ENCODE results near the gene TEX13B.
"Not testable (repeated sequence)": the region's sequence is repeated elsewhere in the genome, so short reads cannot be mapped to it uniquely, and the experiment has no call there.

Gene TEX13B, protein sequence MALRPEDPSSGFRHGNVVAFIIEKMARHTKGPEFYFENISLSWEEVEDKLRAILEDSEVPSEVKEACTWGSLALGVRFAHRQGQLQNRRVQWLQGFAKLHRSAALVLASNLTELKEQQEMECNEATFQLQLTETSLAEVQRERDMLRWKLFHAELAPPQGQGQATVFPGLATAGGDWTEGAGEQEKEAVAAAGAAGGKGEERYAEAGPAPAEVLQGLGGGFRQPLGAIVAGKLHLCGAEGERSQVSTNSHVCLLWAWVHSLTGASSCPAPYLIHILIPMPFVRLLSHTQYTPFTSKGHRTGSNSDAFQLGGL

DNA sequence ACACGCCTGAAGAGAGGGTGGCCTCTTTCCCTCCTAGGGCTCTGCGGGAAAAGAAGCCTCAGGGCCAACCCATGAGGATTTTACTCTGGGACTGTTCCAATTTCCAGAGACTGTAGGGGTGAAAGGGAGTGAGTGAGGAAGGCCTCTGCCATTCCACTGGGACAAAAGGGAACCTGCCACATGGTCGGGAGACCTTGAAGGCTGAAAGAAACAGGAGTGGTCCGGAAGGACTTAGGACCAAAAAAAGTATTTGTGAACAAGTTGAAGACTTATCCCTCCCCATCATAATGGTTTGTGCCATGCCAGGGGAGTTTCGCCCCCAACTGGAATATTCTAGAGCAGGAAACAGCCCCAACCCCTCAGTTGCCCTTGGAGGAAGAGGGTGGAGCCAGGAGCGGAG lies at the start of gene TEX13B:
TEX13B (minus strand) TSS at position 15 of the 400 bp plus-strand sequence. CDS start 243 bp downstream, outside the sequence.
- DNase-seq: no peak

DNA sequence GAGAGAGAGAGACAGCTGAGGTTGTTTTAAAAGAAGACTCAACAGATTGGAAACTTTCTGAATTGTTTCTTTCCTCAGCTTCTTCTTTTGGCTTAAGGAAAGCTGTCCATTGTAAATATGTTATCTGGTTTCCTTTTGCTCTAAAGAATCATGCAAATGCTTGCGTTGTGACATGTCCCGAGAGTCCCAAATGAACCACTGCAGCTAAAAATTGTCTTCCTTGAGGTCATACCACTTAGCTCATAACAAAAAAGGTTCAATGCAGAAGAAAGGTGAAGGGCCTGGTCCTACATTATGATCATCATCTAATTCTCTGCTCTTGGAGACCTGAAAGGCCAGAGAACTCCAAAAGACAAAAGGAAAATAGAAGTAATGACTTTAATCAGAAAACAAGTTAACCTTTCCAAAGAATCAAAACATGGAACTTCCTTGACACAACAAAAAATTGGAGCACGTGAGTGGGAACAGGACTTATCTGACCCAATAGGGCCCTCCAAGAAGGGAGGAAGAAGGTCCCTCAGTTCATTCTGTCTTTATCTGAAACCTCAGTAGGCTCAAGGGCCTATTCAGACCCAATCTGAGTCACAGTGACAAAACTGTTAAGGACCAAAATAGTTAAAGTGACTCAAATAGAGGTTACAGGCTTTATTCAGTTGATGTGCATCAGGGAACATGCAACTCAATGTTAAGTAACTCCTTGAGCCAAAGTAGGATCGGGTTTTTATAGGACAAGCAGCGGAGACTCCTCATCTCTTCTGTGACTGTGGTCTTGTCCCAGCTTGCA lies 48.0 kb upstream of the TEX13B start:
- no peak for DNase-seq

DNA sequence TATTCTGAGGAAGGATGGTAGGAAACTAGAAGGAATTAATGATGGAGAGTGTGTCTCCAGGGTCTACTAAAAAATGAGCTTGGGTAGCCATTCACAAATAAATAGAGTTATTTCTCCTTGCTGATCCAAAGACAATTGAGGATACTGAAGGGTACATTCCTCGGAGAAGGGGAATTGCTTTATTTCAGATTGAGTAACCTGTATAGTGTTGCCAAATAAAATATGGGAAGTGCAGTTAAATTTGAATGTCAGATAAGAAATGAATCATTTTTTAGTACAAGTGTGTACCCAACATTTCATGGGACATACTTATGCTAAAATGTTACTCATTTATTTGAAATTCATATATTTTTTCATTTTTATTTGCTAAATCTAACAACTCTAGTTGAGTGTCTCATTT lies 46.7 kb upstream of the TEX13B start:
- DNase-seq: no peak

DNA sequence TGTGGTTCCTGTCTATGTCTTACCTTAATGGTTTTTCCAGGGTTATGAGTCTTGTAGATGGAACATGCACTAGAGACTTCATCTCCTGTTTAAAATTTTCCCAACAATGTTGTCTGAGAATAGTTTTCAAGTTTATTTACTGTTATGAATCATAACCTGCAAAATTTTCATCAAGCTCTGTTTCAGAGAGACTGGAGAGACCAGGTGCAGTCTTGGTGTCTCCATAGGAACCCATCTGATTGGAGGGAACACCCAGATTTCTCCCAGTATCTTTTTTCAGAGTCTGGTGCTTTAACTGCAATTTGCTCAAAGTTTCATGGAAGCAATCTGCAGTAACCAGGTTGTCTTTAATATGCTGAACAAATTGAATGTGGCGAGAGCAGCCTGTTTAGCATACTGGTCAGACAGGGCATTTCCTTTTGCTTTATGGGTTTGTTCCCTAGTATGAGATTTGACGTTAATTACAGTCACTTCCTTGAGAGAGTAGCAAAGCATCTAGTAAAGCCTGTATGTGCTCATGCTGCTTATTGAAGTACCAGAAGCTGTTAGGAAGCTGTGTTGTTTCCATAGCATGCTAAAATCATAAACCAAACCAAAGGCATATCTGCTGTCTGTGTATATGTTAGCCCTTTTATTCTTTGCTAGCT lies 43.9 kb upstream of the TEX13B start:
- DNase-seq: no peak

DNA sequence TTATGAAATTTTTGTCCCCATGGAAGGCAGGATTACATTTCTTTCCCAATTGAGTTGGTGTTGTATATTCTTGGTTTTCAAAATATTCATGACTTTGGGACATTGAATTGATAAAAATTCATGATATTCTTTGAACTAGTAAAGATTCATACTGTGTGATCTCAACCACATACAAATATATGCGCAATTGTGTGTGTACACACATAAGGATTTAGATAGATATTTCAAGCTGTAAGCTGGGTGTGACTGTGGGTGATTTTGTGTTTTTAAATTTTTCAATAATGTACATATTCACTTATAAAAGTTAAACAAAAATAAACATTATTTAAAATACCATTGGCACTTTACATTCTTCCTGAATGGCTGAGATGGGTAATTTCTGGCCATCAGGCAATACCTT lies 43.2 kb upstream of the TEX13B start:
- DNase-seq: no peak

DNA sequence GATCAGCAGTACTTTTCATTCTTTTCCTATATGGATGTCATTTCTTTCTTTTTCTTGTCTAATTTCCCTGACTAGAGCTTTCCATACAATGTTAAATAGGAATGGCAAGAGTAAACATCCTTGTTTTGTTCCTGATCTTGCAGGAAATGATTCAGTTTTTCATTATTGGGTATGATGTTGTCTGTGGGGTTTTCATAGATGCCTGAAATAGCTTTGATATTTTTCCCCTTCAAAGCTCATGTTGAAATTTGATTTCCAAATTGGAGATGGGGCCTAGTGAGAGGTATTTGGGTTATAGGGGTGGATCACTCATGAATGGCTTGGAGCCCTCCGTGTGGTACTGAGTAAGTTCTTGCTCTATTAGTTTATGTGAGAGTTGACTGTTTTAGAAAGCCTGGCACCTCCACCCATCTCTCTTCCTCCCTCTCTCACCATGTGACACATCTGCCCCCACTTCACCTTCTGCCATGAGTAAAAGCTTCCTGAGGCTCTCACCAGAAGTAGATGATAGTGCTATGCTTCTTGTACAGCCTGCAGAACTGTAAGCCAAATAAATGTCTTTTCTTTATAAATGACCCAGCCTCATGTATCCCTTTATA lies 40.4 kb upstream of the TEX13B start:
- DNase-seq: no peak

DNA sequence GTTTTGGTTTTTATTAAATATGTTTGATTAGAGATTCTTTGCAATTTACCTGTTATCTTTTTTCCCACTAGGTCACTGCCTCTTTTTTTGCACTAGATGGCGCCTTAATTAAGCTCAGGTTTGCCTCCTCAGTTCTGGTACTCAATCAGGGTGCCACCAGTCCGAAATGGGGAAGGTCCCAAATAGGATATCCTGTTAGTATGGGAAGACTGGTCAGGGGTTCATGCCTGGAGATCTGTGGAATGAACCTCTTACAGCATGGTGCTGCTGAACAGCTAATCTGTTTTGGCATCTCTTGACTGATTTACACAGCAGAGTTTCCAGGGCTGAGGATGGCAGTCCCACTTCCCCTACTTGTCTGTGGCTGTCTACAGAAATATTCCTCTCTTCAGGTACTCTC lies 38.5 kb upstream of the TEX13B start:
- peak; percentile 15 for DNase-seq

DNA sequence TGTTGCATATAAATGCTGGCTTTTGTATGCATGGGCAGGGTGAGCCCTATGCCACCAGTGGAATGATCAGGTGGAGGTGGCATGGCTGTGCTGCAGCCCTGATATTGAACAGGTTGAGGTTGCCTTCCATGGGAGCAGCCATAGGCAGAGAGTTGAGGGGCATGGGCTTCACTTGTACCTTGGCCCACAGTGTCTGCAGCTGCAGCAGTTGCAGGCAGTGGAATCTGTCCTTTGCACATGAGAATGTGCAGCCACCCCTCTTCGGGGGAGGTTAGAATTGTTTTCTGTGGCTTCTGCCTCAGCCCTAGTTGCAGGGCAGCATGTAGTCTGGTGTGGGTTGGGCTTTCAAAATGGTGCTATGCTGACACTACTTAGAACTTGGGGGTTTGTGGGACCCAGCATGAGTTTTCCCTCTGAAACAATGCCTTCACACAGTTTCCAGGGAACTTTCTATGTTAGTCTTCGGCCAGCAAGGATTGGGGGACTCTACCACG lies 37.3 kb upstream of the TEX13B start:
- DNase-seq: no peak

DNA sequence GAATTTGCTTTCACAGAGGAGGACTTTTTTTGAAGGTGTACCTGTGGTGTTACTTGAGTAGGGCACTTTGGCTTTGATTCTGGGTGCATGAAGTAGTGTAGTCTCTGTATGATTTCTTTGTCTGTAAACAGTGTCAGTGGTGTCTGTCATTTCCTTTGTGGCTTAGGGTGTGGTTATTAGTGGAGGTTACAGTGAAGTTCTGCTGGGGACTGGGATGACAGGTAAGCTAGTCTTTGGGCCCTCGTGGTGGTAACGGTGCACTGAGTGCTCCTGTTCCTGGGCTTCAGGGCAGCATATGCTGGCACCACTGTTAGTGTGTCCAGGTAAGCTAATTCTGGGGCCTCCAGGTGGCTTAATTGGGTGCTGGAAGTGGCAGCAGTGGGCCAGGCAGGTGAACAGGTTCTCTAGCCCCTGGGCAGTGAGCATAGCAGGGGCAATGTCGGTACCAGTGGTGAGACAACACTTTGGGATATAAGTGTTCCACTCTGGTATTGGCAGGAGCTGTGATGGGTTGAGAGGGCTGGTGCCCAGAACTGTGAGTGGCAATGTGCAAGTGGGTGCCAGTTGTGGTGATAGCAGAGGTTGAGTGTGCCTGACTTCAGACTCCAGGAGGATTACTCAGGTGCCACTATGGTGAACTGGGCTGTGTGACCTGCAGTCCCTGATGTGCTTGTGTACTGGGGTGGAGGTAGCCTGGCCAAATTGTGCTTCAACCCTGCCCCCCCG lies 36.6 kb upstream of the TEX13B start:
- no peak for DNase-seq

DNA sequence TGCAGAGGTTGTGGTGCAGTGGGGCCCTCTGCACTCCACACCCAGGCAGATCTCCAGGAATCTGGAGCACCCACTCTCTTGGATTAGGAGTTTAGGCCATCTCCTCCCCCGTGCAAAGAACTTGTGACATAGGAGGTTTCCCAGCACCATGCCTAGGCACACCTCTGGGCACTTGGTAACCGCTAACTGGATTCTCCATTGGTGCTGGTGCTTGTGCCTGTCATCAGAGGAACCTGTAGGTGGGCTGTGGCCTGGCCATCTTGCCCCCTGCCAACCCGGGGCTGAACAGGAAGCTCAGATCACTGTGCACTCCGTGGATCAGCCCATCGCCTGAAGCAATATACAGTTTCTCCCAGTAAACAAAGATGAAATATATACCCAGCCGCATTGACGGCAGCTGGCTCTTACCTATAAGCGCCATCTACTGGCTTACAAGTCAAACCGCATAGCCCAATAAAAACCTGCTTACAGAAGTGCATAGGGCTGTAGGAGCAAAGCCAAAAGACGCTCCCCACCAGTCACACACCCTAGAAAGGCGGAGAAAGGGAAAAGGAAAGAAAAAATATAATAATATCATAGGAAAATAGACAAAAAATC lies 19.1 kb upstream of the TEX13B start:
- DNase-seq: peak; percentile 67

DNA sequence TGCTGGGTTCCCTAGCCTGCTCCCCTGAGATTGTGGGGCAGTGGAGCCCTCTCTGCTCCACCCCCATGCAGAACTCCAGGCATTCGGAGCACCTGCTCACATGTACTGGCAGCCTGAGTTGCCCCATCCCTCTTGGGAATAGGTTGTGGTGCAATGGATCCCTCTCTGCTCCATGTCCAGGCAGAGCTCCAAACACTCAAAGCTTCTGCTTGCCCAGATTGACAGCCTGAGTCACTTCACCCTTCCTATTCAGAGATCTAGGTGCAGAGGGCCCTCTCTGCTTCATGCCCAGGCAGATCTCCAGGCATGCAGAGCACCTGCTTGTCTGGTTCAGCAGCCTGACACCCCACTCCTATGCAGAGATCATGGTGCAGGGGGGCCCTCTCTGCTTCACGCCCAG lies 18.6 kb upstream of the TEX13B start:
- peak; percentile 13 for DNase-seq

DNA sequence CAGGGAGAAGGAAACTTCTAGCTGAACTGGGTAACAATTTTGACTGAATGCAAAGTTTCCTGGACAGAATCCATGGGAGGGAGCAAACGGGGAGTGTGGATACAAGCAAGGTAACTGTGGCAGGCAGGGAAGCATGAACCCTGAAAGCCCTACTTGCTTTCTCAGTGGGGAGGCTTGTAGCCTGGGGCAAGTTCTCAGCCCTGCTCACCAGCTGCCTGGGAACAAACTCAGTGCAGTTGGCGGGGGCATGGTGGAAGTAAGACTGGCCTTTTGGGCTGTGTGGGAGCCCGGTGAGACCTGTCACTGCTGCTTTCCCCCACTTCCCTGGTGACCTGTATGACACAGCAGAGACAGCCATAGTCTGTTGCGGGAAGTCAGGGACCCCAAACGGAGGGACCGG lies 14.0 kb upstream of the TEX13B start:
- no peak for DNase-seq

DNA sequence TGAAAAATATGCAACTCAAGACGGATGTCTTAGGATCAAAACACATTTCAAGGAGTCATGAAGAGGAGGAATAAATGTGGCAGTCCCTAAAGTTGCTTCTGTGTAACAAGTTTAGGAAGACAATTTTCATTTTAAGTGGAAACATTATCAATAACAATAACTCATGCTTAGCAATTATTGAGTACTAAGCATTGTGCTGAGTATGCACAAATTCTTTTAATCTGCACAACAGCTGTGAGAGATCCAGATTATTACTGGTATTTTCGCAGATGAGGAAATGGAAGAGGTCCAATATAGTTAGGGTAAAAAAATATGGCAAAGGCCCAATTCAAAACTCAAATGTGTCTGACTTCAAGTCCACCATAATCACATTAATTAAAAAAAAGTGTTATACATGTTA lies 2.9 kb upstream of the TEX13B start:
- no peak for DNase-seq

DNA sequence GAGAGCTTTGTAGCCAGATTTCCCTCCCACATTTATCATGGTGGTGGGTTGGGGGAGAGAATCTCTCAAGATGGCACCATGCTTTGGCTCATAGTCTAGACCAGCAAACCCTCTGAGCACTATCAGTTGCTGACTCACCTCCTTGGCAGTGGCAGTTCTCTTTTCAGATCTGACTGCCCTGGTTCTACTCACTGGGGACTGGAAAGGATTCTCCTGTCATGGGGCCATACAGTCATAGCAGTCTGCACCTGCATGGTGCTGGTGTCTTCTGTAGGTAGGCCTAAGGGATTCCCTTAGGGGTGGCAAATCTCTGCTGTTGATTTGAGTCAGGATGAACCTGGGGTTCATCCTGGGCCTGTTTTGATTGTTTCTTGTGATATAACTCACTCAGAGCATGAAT lies 2.6 kb downstream of the TEX13B start:
- DNase-seq: no peak

DNA sequence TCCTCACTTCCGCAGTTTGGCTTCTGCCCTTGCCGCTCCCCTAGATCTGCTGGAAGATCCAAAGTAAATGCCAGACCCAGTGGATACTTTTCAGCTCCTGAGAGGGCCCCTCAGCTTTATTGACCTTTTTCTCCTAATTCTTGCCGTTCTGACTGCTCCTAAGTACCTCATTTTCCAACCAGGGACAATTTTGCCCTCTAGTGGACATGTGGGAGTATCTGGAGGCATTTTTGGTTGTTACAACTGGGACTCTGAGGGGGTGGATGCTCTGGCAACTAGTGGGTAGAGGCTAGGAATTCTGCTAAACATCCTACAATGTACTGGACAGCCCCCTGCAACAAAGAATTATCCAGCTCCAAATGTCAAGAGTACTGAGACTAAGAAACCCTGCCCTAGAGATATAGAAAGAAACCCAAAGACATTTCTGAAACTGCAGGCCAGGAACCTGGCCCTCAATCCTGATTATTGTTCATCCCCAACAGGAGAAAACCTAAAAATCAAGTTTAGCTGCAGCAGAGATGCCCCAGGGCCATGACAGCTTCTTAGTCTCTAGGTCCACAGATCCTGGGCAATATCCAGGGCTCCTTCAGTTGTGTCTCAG lies 3.4 kb downstream of the TEX13B start:
- DNase-seq: peak; percentile 26

DNA sequence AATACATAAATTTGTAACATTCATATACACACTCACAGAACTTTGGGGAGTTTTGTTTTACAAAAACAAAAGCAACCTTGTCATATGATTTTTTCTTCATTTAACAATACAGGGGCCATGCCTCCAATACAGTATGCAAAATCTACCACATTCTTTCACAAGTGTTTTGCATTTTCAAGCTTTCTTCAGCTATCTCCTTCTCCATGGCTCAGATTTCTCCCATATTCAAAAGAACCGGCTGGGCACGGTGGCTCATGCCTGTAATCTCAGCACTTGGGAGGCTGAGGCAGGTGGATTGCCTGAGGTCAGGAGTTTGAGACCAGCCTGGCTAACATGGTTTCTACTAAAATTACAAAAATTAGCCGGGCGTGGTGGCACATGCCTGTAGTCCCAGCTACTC lies 4.1 kb downstream of the TEX13B start:
- DNase-seq: no peak

DNA sequence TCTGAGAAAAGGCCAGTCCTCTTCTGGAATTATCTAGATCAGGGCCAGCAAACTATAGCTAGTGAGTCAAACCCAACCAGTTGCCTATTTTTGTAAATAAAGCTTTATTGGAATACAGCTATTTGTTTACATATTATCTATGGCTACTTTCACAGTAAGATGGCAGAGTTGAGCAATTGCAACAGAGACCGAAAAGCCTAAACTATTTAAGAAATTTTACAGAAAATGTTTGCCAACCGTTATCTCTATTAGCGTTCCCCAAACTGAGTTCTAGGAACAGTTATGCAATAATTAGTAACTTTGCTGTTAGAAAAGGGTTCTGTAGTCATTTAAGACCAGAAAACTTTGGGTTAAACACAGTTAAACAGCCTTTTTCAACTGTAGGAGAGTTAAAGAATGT lies 10.5 kb downstream of the TEX13B start:
- no peak for DNase-seq

DNA sequence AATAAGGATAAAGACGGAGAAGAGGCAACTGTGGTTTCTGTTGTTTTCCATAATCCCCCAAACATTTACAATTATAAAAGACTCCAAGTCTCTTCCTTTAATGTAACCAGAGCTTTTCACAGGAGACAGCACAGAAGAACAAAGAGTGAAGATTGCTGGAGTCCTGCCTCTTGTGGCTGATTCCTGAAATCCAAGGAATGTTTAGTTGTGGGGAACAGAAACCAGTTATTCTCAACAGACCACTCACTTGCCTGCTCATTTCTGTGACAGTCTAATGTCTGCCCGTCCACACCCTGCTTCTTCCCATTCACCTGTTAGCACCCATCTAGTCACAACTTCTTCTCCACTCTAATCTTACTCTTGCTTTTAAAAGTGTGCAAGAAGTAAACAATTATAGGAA lies 12.1 kb downstream of the TEX13B start:
- DNase-seq: no peak

DNA sequence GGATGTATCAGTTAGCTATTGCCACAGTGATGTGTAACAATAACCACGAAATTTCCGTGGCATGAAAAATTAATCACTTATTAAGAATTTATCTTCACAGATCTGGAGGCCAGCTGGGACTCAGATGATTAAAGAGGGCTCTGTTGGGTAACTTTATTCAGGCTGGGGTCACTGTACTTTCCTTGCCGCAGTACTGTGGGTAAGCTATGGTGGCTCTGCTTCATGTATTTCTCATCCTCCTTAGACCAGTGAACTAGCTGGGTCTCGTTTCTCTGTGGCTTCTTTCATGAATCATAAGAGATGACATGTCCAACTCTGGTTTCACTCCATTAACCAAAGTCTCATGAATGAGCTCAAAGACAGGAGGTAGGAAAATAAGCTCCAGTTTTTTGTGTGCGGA lies 13.5 kb downstream of the TEX13B start:
- no peak for DNase-seq

DNA sequence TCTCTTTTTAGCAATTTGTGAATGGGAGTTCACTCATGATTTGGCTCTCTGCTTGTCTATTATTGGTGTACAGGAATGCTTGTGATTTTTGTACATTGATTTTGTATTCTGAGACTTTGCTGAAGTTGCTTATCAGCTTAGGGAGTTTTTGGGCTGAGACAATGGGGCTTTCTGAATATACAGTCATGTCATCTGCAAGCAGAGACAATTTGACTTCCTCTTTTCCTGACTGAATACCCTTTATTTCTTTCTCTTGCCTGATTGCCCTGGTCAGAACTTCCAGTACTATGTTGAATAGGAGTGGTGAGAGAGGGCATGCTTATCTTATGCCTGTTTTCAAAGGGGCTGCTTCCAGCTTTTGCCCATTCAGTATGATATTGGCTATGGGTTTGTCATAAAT lies 26.8 kb downstream of the TEX13B start:
- DNase-seq: not testable (repeated sequence)

DNA sequence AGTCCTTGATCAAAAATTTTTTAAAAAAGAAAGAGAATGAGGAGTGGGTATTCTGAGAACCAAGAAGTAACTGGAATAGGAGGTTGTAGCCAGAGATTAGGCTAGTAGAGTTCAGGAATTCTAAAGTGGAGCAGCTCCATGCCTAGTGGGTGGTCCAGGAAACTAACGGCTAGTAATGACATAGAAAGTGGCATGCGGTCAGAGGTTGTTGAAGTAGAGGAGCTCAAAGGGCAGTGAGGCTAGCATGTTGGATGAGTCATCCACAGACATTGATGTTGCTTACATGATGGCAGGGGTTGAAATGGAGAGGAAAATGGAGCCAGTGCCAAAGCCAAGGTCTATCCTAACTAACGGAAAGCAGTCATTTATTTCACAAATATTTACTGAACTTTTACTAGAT lies 42.1 kb downstream of the TEX13B start:
- no peak for DNase-seq

DNA sequence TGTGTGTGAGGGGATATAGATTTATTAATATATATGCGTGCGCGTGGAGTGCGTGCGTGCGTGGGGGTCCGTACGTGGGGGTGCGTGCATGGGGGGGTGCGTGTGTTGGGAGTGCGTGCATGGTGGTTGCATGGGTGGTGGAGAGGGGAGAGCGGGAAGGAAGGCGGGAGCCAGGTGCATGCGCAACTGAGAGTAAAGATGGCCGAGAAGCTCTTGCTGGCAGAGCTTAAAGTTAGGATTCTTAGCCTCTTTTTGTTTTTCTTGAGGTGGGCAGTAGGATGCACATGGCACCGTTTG lies 45.8 kb downstream of the TEX13B start:
- DNase-seq: no peak

Data from NCI-H1092 treated with DMSO at 0.1 percent for 48 hours (cell line).